GM18499 (cell line): ENCODE measurements around the gene SDK1.

Source experiments
- ATAC-seq: cut with Tn5 transposase; IDR thresholded peaks from one replicate; pipeline ENCODE4 v1.9.1; 2021; ENCODE audit warnings: moderate number of reproducible peaks; ENCODE audit not compliant: insufficient read depth, unreplicated experiment

Gene SDK1

DNA sequence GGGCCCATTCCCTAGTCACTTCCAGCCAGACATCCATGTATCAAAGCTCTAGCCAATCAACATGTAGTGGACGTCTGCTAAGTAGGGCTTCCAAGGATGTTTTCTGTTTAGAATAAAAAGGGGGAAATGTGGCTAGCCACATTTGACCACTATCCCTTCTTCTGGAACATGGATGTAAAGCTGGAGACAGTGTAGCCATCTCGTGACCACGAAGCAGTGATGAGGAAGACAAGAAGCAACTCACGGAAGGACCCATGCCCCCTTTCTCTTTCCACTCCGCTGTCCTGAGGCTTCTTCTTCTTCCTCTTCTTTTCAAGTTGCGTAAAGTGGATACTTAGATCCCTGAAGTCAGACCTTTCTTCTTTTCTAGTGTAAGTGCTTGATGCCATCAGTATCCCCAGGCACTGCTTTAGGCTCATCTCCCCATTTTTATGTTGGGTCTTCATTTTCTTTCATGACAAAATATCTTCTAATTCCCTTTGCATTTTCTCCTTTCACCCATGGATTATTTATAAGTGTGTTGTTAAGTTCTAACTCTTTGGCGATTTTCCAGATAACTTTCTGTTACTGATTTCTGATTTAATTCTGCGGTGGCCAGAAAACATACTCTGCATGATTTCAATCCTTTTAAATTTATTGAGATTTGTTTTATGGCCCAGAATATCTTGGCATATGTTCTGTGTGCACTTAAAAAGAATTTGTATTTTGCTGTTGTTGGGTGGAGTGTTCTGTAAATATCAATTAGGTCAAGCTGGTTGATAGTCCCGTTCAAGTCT is 594.5 kb downstream of the SDK1 start:
- no peak for ATAC-seq

DNA sequence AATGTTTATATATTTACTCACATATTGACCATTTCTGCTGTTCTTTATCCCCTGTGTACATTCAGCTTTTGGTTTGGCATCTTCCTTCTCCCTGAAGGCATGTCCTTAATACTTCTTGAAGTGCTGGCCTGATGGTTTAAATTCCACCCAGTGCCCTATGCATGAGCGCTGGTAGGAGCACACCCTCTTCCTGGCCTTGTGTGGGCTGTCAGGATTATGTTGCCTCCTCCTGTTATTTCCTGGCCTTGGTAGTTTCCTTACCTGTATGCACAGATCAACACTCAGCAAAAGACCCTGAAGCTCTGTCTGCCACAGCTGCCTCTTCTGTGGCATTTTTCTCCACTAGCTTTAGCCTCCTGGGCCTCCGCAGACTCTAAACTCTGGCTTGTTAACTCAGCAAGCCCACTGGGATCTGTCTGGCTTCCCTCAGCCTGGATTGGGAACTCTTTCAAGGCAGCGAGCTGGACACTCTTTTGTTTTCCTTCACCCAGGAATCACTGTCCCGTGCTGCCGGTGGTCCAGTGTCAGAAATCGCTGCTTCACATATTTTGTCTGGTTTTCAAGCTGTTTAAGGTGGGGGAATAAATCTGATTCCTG is 595.2 kb downstream of the SDK1 start:
- no peak for ATAC-seq

DNA sequence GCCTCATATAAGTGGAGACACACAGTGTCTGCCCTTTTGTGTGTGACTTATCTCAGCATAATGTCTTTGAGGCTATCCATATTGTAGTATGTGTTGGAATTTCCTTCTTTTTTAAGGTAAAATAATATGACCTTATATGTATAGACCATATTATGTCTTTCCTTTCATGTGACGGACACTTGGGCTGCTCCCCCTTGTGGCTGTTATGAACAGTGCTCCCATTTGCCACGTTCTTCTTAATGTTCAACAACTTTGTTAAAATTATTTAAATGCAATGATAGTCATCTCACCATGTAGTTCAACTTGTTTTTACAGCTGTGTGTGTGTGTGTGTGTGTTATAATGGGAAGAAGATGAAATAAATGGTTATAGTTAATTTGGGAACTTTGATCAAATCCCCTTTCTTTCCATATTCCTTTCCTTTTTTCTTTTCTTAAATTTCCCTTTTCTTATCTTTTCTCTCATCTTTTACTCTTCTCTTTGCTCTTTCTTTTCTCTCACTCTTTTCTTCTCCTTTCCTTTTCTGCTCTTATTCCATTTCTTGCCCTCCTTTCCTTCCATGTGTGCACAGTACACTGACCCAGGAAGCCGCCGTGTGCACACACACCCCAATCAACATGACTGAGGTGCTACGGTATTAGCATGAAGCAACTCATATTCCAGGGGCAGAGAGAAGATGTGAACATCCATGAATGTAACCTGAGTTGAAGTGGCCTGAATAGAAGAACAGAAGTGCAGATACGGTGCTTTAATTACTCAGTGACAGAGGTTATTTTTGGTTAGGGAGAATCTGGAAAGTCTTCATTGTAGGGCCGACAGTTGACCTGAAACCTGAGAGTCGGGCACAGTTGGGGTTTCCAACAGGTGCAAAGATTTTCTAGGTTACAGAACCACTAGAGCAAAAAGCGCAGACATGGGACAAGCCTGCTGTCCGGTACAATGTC is 596.6 kb downstream of the SDK1 start:
- ATAC-seq = no peak

DNA sequence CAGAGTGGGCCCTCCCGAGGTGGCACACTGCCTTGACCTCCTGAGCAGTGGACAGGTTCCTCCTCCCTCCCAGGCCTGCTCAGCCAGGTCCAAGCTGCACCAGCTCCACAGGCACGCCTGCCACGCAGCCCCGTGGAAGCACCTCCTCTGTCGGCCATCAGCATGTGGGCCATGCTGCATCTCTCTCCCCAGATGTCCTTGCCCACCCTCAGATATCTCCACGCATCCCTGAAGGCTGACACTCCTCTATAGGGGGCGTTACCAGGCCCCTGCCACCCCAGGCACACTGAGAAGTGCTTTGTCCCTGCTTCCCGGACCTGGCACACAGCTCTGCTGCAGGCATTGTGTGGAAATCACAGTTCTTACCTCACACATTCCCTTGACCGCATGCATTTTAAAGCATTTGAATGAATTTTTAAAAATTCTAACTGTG is 598.5 kb downstream of the SDK1 start:
- no peak for ATAC-seq

DNA sequence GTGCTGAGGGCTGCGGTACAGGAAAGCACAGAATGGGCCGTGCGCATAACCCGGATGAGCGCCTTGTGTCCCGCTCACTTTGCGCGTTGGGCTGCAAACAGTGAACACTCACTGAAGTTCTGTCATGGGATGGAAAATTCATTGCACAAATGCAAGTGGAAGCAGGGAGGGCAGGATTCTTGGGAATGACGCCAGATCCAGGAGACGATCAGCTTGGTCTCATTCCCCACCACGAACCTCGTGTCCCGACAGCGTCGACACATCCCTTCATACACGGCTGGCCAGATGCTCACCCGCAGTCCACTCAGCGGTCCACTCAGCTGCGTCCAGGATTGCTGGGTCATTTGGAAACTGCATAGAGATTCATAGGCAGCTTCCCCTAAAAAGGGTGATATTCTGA is 607.1 kb downstream of the SDK1 start:
- no peak for ATAC-seq

DNA sequence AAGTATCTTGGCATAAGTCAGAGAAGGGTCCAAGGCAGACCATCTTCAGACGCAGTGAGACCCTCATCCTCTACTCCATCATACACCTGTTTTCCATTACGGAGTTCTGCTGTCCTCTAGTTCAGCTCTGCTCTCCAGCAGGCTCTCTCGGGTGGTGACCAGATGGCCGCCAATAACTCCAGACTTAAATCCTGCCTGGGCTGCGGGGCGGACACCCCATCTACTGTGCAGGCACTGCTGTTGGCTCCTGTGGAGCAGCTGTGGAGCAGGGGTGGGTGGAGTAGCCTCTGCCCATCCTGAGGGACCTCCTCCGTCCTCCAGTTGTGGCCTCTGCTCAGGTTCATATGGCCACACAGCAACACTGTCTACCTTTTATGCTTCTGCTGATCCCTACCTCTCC is 608.1 kb downstream of the SDK1 start:
- no peak for ATAC-seq

DNA sequence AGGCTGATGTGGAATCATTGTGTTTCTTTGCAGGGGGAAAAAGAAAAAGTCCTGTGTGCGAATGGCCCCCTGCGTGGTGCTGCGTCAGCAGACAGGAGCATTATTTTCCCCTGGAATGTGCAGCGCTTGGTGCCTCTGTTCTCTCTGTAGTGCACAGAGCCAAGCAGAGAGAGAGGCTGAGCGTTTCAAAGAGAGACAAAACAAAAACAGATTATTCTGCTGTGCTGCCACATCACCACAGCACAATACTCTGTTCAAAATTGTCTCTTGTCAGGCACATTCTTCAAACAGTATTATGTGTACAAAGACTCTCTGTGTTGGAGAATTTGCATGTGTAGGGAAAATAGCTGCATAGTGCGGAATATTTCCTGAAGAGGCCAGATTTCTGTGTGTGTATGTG is 609.0 kb downstream of the SDK1 start:
- ATAC-seq = no peak

DNA sequence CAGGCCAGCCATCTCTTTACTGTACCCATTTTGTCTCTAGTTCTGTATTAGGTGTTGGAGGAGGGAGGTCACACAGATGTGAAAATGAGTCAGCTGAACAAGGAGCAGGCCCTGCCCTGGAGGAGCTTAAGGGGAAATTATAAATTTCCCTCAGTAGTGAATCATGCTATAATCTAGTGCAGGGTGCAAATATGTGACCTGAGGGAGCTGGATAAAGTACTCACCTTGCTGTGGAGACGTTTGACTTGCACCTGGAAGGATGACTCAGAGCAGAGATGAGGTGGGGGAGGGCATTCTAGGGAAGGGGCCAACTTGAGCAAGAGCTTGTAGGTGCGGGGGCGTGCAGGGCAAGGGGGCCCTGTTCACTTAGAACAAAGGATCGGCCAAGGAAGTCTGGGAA is 610.6 kb downstream of the SDK1 start:
- ATAC-seq = no peak

DNA sequence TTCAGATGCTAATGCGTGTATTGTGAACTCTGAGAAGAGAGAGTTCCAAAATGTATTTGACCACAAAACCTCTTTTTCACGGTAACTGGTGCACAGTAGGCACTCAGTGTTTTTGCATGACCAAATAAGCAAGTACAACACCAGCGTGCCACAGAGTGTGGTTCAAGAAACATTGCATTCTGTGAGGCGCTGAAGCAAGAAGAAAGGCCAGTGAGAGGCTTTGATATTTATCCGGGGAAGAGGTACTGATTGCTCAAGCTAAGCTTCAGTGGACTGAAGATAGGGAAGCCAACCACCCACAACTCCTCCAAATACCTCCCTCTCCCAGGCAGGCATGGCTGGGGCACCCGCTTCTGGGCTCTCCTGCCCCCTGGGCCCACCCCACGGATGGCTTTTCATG is 611.2 kb downstream of the SDK1 start:
- ATAC-seq = no peak

DNA sequence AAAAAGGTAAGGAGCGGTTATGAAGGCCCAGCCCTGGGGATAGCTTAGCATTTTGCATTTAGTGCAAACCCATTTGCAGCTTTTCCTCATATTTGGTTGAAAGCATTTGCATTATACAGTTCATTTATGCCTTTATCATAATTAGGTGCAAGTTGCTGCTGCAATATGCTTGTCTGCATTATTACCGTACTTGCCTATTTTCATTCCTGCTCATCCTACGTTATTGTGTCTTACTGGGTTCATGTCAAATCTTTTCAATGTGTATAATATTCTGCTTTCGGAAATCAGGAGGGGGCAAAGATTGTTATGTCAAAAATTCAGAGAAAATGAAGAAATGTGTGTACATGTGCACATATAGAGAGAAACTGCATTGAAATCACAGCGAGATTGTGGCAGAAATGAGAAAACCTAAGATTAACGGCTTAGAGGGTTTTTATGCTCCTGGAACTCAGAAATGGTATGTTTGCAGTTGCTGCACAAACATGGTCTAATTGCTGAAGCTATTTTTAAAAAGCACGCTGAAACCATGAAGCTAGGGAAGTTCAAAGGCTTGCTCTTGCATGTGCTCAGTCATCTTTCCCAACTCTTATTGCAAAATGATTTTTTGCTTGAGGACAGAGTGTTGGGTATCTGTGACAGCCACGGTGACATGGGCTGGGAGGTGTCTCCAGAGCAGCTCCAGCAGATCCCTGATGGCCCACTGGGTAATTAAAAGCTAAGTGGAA is 613.2 kb downstream of the SDK1 start:
- no peak for ATAC-seq

DNA sequence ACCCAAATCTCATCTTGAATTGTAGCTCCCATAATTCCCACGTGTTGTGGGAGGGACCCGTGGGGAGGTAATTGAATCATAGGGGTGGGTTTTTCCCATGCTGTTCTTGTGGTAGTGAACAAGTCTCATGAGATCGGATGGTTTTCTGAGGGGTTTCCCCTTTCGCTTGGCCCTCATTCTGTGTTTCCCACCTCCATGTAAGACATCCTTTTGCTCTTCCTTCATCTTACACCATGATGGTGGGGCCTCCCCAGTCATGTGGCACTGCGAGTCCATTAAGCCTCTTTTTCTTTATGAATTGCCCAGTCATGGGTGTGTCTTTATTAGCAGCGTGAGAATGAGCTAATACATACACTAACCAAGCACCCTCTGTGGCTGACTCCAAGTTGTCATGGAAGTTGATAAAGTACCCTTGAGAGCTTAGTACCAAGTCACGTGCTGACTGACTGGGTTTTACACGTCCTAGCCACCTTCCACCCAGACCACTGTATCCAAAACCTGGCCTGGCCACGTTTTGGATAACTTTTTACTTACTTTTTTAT is 614.4 kb downstream of the SDK1 start:
- ATAC-seq = no peak

DNA sequence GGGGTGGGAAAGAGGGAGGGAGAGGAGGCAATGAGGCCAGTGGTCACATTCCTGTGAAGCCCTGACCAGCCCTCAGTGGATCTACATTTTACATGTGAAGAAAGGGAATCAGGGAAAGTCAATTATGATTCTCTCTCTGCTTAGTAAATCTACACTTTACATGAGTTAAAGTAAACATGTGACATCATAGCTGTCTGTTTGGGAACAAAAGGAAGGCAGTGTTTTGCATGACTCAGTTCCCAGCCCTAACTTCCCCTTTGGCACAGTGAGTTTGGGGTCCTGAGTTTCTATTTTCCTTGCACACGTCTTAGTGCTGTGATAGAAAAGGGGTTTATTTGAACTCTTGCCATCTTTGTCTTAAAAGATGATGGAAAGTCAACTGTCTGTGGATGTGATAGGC is 615.1 kb downstream of the SDK1 start:
- ATAC-seq = no peak

DNA sequence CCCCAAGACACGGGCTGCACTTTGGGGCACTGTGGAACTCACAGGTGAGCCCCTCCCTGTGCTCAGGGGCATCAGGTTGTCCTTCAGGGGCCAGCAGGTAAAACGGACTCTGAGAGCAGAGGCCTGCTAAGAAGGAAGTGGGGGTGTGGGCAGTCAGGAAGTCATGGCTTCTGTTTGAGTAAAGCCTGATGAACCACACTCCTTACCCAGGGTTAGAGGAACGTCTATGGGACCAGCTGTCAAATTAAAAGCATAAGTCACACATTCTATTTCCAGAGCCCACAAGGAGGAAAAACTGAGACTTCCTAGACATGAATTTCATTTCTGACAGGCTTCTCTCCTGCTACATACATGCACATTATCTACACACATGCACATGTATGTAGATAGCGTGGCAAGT is 616.4 kb downstream of the SDK1 start:
- ATAC-seq = no peak

DNA sequence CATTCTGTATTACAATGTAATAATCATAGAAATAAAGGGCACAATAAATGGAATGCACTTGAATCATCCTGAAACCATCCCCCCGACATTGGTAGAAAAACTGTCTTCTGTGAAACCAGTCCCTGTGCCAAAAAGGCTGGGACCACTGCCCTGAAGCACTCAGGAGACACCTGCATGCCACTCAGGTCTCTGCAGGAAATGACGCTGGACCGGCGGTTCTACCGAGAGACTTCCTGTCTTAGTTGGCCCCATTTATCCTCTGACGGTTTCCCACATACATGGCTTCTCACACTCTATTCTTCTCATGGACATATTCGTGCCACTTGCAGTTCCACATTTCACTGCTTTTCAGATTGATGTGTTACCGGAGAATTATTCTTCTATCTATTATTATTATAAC is 617.5 kb downstream of the SDK1 start:
- ATAC-seq = no peak

DNA sequence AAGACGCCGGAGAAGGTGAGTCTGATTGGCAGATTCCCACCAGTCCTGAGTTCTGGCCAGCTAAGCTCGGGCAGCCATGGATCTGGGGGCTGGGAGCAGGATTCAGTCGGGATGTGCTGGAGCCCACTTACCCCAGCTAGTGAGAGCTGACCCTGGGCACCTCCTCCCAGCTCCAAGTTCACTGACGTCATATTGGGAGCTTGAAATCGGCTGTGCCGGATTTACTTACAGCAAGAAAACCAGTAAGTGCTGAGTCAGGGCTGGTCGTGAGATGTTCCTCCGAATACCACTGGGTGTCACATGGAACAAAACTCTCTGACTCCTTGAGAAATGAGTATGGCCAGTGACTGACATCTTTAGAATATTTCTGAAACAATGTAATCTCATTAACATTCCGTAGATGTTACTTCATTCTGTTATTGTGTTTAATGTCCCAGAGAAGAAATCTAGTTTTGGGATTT is 621.2 kb downstream of the SDK1 start:
- ATAC-seq = no peak

DNA sequence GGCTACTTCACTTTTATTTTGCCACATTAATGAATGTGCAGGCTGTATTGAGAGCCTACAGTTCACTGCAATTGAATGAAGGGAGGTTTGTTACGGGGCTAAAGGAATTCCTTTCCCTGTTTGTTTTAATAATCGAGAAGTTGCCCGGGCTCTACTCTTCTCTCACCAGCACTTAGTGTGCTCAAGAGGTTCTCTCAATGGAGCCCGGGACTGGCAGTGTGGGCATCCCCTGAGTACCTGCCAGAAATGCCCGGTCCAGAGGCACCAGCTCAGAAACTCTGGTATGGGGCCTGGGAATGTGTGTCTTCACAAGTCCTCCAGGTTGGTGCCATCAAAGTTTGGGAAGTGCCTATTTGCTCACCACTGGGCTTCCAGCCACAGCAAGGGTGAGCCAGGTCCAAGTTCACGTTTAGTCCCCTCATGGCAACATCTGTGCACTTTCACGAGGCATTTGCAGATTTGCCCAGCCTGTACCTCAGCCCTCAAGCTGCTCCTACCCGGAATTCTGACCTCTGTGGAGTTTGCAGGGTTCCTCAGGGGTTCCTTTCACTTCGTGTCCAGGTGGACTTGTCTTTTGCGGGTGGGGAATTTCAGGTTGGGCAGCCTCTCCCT is 622.4 kb downstream of the SDK1 start:
- ATAC-seq = no peak

DNA sequence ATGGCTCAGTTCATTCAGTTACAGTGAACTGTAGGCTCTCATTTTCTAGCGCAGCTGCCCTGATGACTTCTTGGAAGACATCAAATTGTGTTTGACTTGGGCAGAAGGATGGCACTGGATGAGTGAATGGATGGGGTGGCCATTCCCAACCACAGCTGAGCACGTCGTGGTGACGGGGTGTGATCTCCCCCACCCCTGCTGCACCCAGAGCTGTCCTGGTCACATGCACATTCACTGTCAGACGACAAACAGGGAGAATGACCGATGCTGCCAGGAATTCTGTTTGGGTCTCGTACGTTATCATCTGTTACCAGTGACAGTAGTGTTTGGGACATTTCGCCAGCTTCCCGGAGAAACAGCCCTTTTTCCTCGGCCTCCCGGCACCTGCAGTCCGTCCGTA is 623.2 kb downstream of the SDK1 start:
- no peak for ATAC-seq

DNA sequence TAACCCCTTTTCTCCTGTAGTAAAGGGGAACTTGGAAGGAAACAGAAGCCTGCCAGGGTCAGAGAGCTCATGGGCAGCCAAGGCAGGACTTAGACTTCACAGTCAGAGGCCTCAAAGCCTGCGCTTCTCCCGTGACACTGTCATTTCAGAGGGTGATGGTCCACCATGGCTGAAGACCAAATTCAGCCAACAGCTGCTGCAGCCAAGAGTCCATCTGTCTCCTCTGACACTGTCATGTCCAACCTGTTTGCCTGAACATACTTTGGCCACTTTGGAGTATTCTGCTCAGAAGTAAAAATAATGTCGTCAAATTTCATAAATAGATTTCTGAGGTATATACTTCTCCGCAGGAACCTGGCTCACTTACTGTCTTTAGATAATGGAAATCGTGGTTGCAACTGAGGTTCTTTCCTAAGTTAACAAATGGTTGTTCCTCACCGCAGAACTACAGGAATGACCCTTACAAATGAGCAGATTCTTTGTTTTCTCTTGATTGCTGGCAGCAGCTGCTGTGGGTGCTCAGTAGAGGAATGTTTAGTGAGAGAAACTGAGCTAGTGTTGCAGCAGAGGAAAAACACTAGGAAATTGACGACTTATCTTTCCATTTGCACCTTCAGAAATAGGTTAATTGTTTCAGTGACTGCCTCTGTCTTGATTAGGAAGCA is 626.5 kb downstream of the SDK1 start:
- ATAC-seq = no peak
